BLaER1 (cell line): ENCODE results near the gene MEIOC.
"Not testable (repeated sequence)": the region's sequence is repeated elsewhere in the genome, so short reads cannot be mapped to it uniquely, and the experiment has no call there.

Source experiments
- H3K27ac ChIP-seq: shearing (Covaris generic); formaldehyde crosslinking; 2 replicates; pipeline ENCODE4 v1.8.1; 2022
- H3K27me3 ChIP-seq: shearing (Covaris generic); formaldehyde crosslinking; 2 replicates; pipeline ENCODE4 v1.8.1; 2022
- H3K36me3 ChIP-seq: shearing (Covaris generic); formaldehyde crosslinking; 2 replicates; pipeline ENCODE4 v1.8.1; 2022
- H3K4me1 ChIP-seq: shearing (Covaris generic); formaldehyde crosslinking; 2 replicates; pipeline ENCODE4 v1.8.1; 2022
- H3K4me2 ChIP-seq: shearing (Covaris generic); formaldehyde crosslinking; 2 replicates; pipeline ENCODE4 v1.8.1; 2022
- H3K4me3 ChIP-seq: shearing (Covaris generic); formaldehyde crosslinking; 2 replicates; pipeline ENCODE4 v1.8.1; 2022
- H3K9ac ChIP-seq: shearing (Covaris generic); formaldehyde crosslinking; 2 replicates; pipeline ENCODE4 v1.8.1; 2022
- H3K9me3 ChIP-seq: shearing (Covaris generic); formaldehyde crosslinking; 2 replicates; pipeline ENCODE4 v1.8.1; 2022
- H4K20me1 ChIP-seq: shearing (Covaris generic); formaldehyde crosslinking; 2 replicates; pipeline ENCODE4 v1.8.1; 2022
- Cebpa-rat ChIP-seq: shearing (Covaris generic); IDR thresholded peaks from 2 replicates; pipeline ENCODE4 v1.8.1; 2022

The MEIOC gene

GRCh38 chr17:44655983-44656710 is at the start of gene MEIOC:
MEIOC (plus strand) TSS chr17:44656468; CDS start chr17:44656614, 146 bp downstream.
- H4K20me1 ChIP-seq, result no peaks in the 10 kb centered on the region
- H3K4me3 ChIP-seq, result no peak within 1 kb of the TSS
- H3K9me3 ChIP-seq, result 0 out of 2 replicates have a peak, but pooled peaks cover 13% of the 10 kb centered on the region
- no peaks in the 10 kb centered on the region for H3K36me3 ChIP-seq
- H3K27ac ChIP-seq, result no peak within 1 kb of the TSS
- no peak for TF ChIP-seq Cebpa-rat
- no peak within 1 kb of the TSS for H3K9ac ChIP-seq
- H3K4me1 ChIP-seq, result no peaks in the 10 kb centered on the region
- no peak within 1 kb of the TSS for H3K4me2 ChIP-seq
- no peaks in the 10 kb centered on the region for H3K27me3 ChIP-seq

- H3K9me3 ChIP-seq, result peaks cover 7% of the 10 kb centered on the region
- H3K4me3 ChIP-seq, result no peak overlapping the region
- H3K27ac ChIP-seq, result peak overlapping the region; percentile 85
- peaks cover 95% of the 10 kb centered on the region for H3K4me1 ChIP-seq
- H4K20me1 ChIP-seq, result no peaks in the 10 kb centered on the region
- peak overlapping the region; percentile 85 for H3K4me2 ChIP-seq
- no peak for TF ChIP-seq Cebpa-rat
- H3K9ac ChIP-seq, result no peak overlapping the region
- H3K27me3 ChIP-seq, result no peaks in the 10 kb centered on the region
- H3K36me3 ChIP-seq, result no peaks in the 10 kb centered on the region
Measured at GRCh38 chr17:44606658-44607057, 49.6 kb upstream of the MEIOC start.

DNA sequence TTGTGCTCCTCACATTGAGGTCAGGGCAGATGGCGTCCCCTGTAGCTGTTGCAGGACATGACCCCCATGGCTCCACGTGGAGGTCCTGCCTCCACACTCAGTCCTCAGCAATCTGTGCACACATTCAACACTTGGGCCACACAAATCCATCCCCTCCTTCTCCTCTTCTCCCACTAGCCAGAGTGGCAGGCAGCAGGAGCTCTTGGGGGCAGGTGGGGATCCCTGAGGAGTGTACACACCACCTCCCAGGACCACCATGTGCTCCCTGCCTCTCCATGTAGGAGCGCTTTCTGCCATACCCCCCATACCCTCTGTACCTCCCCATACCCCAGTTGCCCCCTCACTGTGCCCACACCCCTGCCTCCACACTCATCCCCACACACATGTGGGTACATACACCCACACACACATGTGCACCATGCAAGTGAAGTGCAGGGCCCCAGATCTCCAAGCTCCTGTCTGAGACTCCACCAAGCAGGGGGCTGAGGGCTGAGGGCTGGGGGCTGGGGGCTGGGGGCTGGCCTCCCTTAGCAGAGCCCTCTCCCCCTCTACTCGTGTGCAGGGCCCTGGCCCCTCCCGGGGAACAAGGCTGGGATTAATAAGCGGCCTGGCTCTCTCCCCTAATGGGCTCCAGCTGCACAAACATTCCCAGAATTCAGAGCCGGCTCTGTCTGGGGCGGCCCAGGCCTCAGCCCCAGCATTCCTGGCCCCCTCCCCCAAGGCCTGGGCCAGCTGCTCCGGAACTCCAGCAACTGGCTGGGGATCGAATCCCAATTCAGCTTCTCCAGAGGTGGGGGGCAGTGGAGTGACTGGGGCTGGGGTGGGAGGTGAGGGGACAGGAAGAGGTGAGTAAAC is 48.2 kb upstream of the MEIOC start:
- H3K27me3 ChIP-seq, result no peaks in the 10 kb centered on the region
- no peaks in the 10 kb centered on the region for H3K36me3 ChIP-seq
- no peaks in the 10 kb centered on the region for H4K20me1 ChIP-seq
- peaks cover 83% of the 10 kb centered on the region for H3K4me1 ChIP-seq
- peaks cover 7% of the 10 kb centered on the region for H3K9me3 ChIP-seq
- no peak overlapping the region for H3K4me3 ChIP-seq
- no peak for TF ChIP-seq Cebpa-rat
- no peak overlapping the region for H3K9ac ChIP-seq
- no peak overlapping the region for H3K4me2 ChIP-seq
- H3K27ac ChIP-seq, result 0 out of 2 replicates have a peak overlapping the region, but pooled peaks have one; percentile 41

DNA sequence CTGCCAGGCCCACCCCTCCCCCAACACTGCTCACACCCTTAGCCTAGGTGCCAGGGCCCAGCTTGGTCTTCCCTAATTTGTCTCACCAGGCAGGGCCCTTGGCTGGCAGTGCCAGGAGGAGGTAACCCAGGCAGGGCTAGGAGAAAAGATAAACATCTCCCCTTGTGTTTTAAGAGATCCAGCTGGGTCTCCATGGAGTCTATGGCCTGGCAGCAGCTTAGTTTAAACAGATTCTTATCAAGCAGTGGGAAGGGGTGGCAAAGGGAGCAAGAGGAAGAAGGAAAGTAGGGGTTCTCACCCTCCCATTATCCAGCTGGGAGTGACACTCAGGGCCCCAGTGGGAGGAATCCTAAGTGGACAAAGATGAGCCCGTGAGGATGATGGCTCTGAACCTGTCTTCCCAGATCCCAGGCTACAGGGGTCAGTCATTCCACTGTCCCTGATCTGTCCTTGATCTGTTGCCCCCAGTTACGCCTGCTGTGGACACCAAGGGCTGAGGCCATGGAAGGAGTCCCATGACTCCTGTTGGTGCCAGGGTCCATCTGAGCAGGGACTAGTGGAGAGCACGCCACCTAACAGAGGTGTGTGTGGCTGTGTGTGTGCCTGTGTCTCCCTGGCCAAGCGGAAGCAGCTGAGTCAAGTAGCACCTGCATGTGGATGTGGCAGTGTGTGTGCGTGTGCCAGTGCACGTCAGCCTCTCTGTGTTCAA is 47.4 kb upstream of the MEIOC start:
- peak overlapping the region; percentile 47 for H3K4me2 ChIP-seq

DNA sequence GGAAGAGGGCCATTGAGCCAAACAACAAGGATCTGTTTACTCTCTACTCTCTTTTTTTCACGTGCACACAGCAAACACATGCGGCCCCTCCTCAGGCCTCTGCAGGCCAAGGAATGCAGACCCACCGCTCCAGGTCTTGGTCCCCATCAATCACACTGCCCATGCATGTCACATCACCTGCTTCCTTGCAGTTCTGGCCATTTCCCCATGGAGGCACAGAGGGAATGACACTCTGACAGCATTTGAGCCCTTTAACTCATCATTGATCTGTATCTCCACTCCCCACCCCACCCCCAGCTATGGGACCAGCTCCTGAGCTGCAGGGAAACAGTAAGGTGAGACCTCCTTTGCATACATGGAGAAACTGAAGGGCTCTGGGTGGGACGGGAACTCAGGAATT is 45.9 kb upstream of the MEIOC start:
- no peaks in the 10 kb centered on the region for H3K36me3 ChIP-seq
- no peaks in the 10 kb centered on the region for H4K20me1 ChIP-seq
- no peak for TF ChIP-seq Cebpa-rat
- peak overlapping the region; percentile 47 for H3K4me2 ChIP-seq
- H3K9me3 ChIP-seq, result peaks cover 7% of the 10 kb centered on the region
- no peak overlapping the region for H3K9ac ChIP-seq
- no peak overlapping the region; the same call in 1 of the 2 replicates for H3K27ac ChIP-seq
- no peaks in the 10 kb centered on the region for H3K27me3 ChIP-seq
- no peak overlapping the region for H3K4me3 ChIP-seq
- H3K4me1 ChIP-seq, result peaks cover 73% of the 10 kb centered on the region

More for the DNA sequence above, 47.4 kb upstream of the MEIOC start:
- H4K20me1 ChIP-seq, result no peaks in the 10 kb centered on the region
- H3K9me3 ChIP-seq, result peaks cover 7% of the 10 kb centered on the region
- H3K27ac ChIP-seq, result peak overlapping the region; percentile 39
- H3K4me1 ChIP-seq, result peaks cover 77% of the 10 kb centered on the region
- no peaks in the 10 kb centered on the region for H3K36me3 ChIP-seq
- no peak overlapping the region for H3K4me3 ChIP-seq
- no peaks in the 10 kb centered on the region for H3K27me3 ChIP-seq
- H3K9ac ChIP-seq, result no peak overlapping the region; the same call in 1 of the 2 replicates
- TF ChIP-seq Cebpa-rat, result no peak

- TF ChIP-seq Cebpa-rat, result no peak
- peak overlapping the region; percentile 47 for H3K4me2 ChIP-seq
- peaks cover 68% of the 10 kb centered on the region for H3K4me1 ChIP-seq
- H4K20me1 ChIP-seq, result no peaks in the 10 kb centered on the region
- H3K27ac ChIP-seq, result no peak overlapping the region; the same call in 1 of the 2 replicates
- H3K9ac ChIP-seq, result no peak overlapping the region
- H3K27me3 ChIP-seq, result no peaks in the 10 kb centered on the region
- no peaks in the 10 kb centered on the region for H3K36me3 ChIP-seq
- no peak overlapping the region for H3K4me3 ChIP-seq
- H3K9me3 ChIP-seq, result peaks cover 7% of the 10 kb centered on the region
Measured at GRCh38 chr17:44610871-44611270, 45.4 kb upstream of the MEIOC start.

DNA sequence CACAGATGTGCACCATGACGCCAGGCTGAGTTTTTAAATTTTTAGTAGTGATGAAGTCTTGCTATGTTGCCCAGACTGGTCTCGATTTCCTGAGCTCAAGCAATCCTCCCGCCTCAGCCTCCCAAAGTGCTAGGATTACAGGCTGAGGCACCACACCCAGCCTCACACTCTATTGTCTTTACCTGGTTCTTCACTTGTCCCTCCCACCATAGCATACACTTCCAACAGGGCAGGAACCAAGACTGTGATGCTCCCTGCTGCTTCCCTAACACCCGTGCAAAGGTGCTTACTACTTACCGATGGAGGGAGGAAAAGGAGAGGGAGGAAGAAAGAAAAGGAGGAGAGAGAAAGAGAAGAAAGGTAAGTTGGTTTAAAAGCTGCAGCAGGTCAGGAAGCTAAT is 41.4 kb upstream of the MEIOC start:
- no peak for TF ChIP-seq Cebpa-rat
- Histone ChIP-seq H3K4me2 (peak overlapping the region; percentile 68), H3K9me3 (no peaks in the 10 kb centered on the region), H3K27me3 (no peaks in the 10 kb centered on the region), H3K9ac (no peak overlapping the region), H3K4me3 (no peak overlapping the region), H4K20me1 (no peaks in the 10 kb centered on the region), H3K4me1 (peaks cover 42% of the 10 kb centered on the region), H3K27ac (no peak overlapping the region), H3K36me3 (no peaks in the 10 kb centered on the region)

GRCh38 chr17:44618652-44619051 is 37.6 kb upstream of the MEIOC start:
- not testable (repeated sequence) for H3K36me3 ChIP-seq, H3K9me3 ChIP-seq, H3K27me3 ChIP-seq, H3K4me3 ChIP-seq, H3K27ac ChIP-seq, H4K20me1 ChIP-seq, H3K4me2 ChIP-seq, H3K9ac ChIP-seq
- peaks cover 29% of the 10 kb centered on the region for H3K4me1 ChIP-seq

GRCh38 chr17:44623070-44623725 is 33.1 kb upstream of the MEIOC start:
- Histone ChIP-seq H3K27ac (no peak overlapping the region), H3K9ac (no peak overlapping the region), H4K20me1 (no peaks in the 10 kb centered on the region), H3K4me2 (peak overlapping the region; percentile 42; the same call in 1 of the 2 replicates), H3K36me3 (no peaks in the 10 kb centered on the region), H3K4me1 (peaks cover 44% of the 10 kb centered on the region), H3K9me3 (no peaks in the 10 kb centered on the region), H3K27me3 (no peaks in the 10 kb centered on the region), H3K4me3 (no peak overlapping the region)
- no peak for TF ChIP-seq Cebpa-rat
